GM12878 (cell line): ENCODE data around the gene WDR76.

Source experiments
- ESRRA ChIP-seq: IDR thresholded peaks from 2 replicates; pipeline ENCODE4 v1.6.1; 2012; ENCODE audit warnings: mild to moderate bottlenecking, low read length, improper control_type of control experiment
- EZH2 ChIP-seq: IDR thresholded peaks from 2 replicates; pipeline ENCODE4 v1.6.1; 2012; ENCODE audit warnings: low read depth, mild to moderate bottlenecking, control low read depth, inconsistent platforms, low read length, borderline replicate concordance; ENCODE audit not compliant: control insufficient read depth
- FOXM1 ChIP-seq: IDR thresholded peaks from 2 replicates; pipeline ENCODE4 v1.6.1; 2012; ENCODE audit warnings: low read depth, mild to moderate bottlenecking, inconsistent platforms, low read length, moderate library complexity
- MAX ChIP-seq: IDR thresholded peaks from 2 replicates; pipeline ENCODE4 v1.6.1; 2012; ENCODE audit warnings: low read depth, low read length, improper control_type of control experiment
- POLR2AphosphoS5 ChIP-seq: IDR thresholded peaks from 2 replicates; pipeline ENCODE4 v1.6.1; 2011; ENCODE audit warnings: mild to moderate bottlenecking, low read length, inconsistent platforms
- SMC3 ChIP-seq: IDR thresholded peaks from 2 replicates; pipeline ENCODE4 v1.6.1; 2011; ENCODE audit warnings: low read length, improper control_type of control experiment, borderline replicate concordance
- USF2 ChIP-seq: IDR thresholded peaks from 2 replicates; pipeline ENCODE4 v1.6.1; 2011; ENCODE audit warnings: low read depth, low read length, improper control_type of control experiment, borderline replicate concordance
- ZBTB11 ChIP-seq: fragments of 450-650 bp; formaldehyde crosslinking; IDR thresholded peaks from 2 replicates; pipeline ENCODE4 v1.5.0; 2022; ENCODE audit warnings: mild to moderate bottlenecking, missing genetic modification characterization

- TF ChIP-seq POLR2AphosphoS5 = no peak
- TF ChIP-seq FOXM1 = no peak
- TF ChIP-seq ZBTB11 (CRISPR knock-in tag) = no peak
- no peak for TF ChIP-seq MAX
- TF ChIP-seq USF2 = no peak
- TF ChIP-seq ESRRA = no peak
- no peak for TF ChIP-seq SMC3
- no peak for TF ChIP-seq EZH2
These were observed 50.6 kb downstream of the WDR76 start for GRCh38 chr15:43877371-43877770.
